HG03064 (cell line): ENCODE results near the gene PNKD.
"Not testable (repeated sequence)": the region's sequence is repeated elsewhere in the genome, so short reads cannot be mapped to it uniquely, and the experiment has no call there.

Experiments used
- ATAC-seq: cut with Tn5 transposase; IDR thresholded peaks from one replicate; pipeline ENCODE4 v1.9.1; 2021; ENCODE audit warnings: low read depth; ENCODE audit not compliant: unreplicated experiment

Gene PNKD

DNA sequence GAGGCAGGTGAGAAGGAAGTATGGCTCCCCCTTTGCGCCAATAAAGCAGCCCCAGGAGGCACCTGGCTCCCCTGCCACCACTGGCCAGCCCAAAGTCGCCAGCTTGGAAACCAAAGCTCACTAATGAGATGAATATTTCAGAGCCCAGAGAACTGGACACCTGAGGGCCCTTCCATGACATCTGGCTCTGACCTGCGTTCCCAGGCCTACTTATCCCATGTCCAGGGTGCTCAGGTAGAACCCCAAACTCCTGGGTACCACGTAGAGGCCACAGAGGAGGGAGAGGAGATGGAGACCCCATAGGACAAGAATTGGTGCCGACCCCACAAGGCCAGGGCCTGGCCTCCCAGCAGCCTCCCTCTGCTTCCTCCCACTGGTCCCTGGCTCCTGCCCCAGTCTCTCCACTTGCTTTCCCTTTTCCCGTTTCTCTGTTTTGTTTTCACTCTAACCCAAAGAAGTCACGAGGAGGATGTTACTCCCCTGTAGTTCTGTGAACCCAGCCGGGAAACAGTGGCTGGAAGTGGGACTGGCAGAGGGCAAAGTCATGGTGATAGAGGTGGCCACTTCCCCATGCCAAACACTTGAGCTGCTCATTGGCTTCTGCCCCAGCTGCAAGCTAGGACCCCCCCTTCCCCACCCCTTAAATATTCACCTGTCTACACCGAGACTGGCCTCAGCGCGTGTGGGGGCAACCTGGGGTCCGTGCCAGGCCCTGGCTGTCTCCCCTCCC, 21.2 kb downstream of the PNKD start:
- no peak for ATAC-seq

DNA sequence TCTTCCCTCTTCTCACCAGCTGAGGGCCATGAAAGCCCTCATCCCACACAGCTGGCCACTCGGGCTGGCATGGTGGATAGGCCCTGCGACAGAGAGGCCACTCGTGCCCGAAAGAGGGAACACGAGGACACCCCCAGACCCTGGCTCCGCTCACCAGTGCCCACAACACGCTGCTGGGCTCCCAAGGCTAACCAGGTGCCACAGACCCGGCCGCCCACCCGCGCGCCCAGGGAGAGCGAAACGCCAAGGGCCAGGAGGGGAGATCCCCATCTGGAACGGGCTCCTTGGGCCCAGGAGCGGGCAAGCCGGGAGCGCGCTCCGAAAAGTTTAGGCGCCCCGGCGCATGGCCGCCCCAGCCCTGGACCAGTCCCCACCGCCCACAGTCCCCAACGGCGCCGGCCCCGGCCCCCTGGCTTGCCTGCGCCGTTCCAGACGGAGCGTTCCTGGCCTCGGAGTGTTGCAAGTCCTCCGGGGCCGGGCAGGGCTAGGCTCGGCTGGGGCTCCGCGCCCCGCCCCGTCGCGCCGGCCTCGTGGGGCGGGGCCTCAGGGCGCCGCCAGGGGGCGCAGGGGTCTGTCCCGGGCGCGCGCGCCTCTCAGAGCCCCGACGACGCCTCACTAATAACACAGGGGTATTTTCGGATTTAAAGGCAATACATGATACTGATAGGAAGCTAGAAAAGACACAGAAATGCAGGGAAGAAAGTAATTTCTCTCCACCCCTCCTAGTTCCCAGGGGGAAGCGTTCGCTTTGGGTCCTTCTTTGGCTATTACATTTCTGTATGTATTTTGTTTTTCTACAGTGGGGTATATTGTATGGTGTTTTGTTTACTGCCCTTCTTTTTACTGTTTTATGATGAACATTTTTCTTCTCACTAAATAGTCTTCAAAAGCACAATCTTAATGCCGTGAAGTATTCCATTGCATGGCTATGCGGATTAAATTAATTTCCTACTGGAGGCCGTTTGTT, 22.0 kb downstream of the PNKD start, which contains the start of gene TMBIM1:
TMBIM1 (minus strand) TSS at position 456 of the 967 bp plus-strand sequence. CDS start 10,362 bp downstream, outside the sequence.
- ATAC-seq = peak; percentile 69

DNA sequence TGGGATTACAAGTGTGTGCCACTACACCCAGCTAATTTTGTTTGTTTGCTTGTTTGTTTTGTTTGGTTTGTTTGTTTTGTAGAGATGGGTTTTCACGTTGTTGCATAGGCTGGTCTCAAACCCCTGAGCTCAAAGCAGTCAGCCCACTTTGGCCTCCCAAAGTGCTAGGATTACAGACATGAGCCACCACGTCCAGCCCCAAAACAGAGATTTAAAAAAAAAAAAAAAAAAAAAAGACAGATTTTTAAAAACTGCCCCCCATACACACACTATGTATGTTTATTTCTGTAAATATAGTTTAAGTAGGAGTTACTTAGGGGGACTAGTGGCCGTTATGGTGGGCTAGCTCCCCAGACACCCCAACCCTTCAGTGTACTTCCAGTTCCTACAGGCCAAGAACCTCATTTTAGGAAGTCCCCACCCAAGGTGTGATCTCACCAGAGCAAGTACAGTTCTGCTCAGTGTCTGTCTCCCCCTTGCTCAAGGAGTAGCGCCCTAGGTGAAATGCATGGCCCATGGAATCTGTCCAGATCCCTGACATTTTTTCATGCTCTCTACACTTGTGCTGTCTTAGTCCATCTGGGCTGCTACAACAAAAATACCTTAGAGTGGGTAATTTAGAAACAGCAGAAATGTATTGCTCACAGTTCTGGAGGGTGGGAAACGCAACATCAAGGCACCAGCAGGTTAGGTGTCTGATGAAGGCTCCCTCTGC, 23.6 kb downstream of the PNKD start:
- no peak for ATAC-seq

DNA sequence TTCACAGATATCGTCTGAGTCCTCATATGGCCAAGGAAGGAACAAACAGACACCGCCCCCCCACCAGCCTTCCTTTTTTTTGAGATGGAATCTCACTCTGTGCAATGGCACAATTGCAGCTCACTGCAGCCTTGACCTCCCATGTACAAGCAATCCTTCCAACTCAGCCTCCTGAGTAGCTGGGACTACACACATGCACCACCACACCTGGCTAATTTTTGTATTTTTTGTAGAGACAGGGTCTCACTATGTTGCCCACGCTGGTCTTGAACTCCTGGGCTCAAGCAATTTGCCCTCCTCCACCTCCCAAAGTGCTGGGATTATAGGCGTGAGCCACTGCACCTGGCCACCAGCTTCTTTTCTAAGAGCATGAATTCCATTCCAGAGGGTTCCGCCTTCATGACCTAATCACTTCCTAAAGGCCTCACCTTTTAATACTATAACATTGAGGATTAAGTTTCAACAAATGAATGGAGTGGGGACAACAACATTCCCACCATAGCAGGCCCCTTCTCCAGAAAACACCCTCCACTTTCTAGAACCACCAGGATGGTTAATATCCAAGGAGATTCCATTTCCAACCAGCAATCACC, 24.2 kb downstream of the PNKD start:
- ATAC-seq = no peak

DNA sequence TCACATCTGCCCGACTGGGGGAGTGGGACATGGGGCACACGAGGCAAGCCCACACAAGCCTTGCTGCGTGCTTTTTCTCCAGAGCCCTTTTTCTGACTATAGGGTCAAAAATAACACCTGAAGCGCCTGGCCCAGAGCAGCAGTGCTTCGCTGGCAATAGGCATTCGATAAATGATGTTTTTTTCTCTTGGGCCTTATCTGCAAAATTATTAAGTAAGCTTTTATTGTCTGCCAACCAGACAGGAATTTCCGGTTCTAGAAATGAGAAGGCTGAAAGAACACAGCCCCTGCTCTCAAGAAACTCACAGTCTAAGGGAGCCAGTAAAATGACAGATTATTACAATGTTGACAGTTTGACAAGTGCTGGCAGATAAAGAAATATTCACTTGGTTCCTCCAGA, 24.7 kb downstream of the PNKD start:
- no peak for ATAC-seq

DNA sequence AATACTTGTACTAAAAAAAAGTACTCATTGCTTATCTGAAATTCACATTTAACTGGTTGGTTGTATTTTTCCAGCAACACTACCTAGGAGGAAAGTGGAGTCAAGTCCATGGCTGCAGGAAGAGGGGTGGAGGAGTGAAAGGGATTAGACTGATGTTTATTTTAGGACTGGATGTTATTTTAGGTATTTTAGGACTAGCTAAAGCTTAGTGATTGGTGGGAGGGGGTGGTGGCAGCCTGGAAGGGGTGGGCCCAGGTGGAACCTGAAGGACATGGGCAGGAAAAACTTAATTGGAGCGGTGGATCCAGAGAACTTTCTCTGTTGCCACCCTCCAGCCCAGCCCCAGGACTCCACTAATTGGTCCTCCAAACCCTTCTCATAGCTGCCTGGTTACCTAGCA, 25.9 kb downstream of the PNKD start:
- no peak for ATAC-seq

DNA sequence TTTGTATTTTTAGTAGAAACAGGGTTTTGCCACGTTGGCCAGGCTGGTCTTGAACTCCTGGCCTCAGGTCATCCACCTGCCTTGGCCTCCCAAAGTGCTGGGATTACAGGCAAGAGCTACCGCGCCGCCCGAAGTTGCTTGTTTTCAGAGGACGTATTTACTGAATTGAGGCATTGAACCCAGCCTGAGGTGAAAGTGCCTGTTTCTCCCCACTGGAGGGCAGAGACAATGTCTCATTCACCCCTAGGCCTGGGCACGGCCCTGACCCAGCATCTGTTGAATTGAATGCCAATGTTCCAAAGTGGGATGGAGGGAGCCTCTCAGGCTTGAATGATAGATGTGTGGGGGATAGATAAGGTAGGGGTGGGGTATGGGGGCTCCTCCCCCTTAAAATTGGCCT, 26.5 kb downstream of the PNKD start:
- ATAC-seq = no peak

DNA sequence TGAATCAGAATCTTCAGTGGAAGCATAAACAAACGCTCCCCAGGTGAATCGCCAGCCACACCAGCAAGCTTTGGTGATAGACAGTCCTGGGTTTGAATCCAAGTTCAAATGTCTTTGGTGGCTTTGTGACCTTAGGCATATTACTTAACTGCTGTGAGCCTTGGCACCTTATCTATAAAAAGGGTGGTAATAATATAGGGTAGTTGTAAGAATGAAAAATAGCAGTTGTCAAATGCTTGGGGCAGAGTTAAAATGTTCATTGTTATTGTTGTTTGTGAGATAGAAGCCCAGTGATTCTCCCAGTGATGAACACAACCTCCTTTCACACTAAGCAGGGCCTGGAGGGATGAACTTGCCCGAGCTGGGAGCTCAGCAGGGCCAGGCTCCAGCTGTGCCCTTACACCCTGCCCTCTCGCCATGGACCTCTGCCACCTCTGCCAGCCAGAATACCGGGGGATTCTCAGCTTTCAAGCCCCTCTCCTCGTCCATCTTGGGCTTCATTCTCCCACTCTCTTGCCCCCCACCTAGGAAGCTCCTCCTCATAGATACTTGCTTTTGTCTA, 28.1 kb downstream of the PNKD start:
- ATAC-seq = no peak

DNA sequence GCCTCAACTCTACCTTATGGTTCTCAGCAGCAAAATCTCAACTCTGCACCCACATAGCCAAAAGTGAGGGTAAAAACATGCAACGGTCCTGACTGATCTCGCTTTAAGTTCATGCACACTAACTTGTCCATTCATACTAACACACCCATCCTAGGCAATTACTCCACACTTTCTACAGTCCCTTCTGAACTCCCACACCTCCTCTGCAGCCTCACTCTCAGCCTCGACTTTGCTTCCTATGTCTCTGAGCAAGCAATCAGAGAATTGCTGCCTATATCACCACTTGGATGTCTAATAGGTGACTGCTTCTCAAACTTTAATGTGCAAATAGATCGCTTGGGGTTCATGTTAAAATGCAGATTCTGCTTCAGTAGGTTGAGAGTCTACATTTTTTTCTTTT, 29.8 kb downstream of the PNKD start:
- no peak for ATAC-seq

DNA sequence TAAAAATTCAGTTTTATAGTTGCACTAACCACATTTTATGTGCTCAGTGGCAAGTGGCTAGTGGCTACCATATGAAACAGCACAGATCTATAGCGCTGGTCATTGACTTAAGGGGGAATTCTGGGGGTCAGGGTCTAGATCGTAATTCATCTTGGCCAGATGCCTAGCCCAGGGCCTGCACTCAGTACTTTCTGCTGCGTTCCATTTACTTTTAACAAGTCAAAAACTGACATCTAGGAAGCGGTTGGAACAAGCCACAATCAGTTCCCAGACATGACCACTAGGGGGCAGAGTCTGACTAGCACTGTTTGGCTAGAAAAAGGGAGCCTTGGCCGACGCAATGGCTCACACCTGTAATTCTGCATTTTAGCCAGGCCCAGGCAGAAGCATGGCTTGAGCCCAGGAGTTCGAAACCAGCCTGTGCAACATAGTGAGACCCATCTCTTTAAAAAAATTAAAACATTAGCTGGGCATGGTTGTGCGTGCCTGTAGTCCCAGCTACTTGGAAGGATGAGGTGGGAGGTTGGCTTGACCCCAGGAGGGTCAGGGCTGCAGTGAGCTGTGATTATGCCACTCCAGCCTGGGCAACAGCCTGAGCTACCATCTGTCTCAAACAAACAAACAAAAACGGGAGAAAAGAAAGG, 31.0 kb downstream of the PNKD start:
- ATAC-seq = peak; percentile 82

DNA sequence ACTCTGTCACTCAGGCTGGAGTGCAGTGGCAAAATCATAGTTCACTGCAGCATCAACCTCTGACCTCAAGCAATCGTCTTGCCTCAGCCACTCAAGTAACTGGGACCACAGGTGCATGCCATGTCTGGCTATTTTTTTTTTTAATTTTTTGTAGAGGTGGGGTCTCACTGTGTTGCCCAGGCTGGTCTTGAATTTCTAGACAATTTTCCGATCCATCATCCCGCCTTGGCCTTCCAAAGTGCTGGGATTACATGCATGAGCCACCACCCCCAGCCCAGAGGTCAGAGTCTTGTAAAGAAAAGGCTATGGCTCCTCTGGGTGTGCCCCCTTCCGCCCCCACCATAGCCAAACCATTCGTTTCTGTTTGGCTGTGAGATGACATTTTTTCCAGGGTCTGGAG, 35.1 kb downstream of the PNKD start:
- ATAC-seq = no peak

DNA sequence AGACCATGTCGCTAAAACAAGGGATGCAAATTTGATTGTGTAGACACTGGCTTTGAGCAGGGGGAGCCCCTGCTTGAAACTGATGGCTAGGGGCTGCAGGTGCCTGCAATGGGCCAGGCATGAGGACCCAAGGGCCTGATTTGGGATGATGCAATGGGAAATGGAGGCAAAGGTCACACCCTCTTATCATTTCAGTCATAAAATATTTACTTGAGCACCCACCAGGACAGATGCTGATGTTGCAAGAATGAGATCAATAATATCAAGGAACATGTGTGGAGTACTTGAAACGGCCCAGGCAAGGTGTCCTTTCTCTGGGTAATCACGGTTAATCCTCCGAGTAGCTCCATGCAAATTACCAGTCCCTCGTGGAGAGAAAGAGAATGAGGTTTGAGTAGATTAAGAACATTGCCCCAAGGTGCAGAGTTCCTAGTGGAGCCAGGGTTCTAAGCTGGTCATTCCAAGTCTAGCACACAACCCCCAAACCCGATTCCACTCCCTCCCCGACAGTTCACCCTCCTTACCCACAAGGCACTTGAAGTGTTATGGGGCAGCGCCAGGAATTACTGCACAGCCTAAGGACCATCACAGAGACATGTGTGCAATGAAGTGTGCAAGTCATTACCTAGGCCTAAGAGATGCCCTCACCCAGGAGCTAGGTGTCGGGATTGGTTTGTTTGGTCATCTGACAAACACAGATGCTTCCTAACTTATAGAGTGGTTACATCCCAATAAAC, 36.0 kb downstream of the PNKD start:
- no peak for ATAC-seq

DNA sequence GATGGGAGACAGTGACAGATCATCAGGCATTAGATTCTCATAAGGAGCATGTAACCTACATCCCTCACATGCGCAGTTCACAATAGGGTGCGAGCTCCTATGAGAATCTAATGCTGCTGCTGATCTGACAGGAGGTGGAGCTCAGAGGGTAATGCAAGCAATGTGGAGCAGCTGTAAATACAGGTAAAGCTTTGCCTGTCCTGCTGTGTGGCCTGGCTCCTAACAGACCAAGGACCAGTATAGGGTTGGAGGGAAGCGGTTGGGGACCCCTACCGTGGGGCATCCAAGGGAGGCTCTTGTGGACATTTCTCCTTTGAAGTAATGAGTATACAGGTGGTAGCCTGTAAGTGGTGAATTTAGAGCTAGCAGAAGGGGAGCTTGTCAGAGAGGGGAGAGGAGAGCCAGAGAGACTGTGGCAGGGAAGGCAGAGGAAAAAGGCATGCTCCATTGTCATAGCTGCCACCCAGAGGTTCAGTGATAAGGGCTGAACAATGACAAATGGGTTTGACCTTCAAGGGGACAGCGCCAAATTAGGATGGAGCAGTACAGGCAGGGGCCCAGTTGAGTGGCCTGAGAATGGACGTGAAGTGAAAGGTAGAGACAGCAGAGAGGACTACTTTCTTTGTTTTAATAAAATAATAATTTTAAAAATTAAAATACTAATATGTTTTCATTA, 37.2 kb downstream of the PNKD start:
- ATAC-seq = no peak

DNA sequence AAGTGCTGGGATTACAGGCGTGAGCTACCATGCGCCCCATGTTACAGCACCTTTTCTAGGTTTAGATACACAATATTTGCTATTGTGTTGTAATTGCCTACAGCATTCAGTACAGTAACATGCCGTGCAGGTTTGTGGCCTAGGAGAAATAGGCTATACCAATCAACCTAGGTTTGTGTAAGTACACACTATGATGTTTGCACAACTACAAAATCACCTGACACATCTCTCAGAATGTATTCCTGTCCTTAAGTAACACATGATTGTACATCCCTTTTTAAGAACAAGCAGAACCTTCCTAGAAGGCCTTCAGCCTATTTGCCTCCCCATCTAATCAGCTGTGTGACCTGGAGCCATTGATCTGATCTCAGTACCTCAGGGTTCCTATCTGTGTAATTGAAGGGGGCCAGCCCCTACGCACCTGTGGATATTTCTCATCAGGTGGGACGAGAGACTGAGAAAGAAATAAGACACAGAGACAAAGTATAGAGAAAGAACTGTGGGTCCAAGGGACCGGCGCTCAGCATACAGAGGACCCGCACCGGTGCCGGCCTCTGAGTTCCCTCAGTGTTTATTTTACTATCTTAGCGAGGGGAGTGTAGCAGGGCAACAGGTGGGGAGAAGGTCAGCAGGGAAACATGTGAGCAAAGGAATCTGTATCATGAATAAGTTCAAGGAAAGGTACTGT, 40.7 kb downstream of the PNKD start:
- ATAC-seq = no peak

DNA sequence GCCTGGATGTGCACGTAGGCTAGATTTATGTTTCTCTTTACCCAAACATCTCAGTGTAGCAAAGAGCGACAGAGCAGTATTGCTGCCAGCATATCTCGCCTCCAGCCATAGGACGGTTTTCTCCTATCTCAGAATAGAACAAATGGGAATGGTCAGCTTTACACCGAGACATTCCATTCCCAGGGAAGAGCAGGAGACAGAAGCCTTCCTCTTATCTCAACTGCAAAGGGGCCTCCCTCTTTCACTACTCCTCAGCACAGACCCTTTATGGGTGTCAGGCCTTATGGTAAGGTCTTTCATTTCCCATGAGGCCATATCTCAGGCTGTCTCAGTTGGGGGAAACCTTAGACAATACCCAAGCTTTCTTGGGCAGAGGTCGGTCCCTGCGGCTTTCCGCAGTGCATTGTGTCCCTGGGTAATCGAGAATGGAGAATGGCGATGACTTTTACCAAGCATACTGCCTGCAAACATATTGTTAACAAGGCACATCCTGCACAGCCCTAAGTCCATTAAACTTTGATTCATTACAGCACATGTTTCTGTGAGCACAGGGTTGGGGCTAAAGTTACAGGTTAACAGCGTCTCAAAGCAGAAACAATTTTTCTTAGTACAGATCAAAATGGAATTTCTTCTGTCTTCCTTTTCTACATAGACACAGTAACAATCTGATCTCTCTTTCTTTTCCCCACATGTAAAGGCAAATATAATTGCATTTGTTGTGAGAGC, 41.4 kb downstream of the PNKD start:
- ATAC-seq = not testable (repeated sequence)

DNA sequence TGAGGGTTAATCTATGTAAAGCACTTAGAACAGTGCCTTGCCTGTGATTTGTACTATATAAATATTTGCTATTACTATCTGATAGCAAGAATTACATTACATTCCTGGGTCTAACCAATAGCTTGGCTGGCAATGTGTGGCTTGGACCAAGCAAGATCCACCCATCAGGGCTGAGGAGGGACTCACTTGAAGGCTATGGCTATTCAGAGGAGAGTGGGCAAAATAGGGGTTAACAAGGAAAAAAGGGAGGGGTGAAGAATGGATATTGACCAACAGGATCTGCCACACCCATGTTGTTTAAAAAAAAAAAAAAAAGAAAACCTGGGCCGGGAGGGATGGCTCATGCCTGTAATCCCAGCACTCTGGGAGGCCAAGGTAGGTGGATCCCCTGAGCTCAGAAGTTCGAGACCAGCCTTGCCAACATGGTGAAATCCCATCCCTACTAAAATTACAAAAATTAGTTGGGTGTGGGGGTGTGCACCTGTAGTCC, 42.0 kb downstream of the PNKD start:
- ATAC-seq = no peak

DNA sequence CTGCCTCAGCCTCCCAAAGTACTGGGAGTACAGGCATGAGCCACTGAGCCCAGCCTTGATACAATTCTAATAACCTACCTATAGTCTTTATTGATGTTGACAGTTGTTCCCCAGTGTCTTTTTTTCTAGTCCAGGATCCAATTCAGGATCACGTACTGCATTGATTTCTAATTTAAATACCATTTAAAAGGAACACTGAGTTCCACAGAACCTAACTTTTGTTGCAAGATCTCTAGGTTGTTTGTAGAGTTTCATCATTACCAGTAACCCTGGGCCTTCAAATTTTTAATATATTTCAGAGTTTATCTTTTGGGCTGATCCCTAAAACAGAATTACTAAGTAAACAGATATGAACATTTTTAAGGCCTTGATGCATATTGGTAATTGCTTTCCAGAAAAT, 43.0 kb downstream of the PNKD start:
- no peak for ATAC-seq
